OCI-LY7 (cell line): ENCODE results near the gene FREM3.

Experiments used
- CTCF ChIP-seq: fragments of 200-600 bp; sonication (generic); conservative IDR thresholded peaks from 2 replicates; pipeline ENCODE4 v1.5.1; 2014; ENCODE audit warnings: mild to moderate bottlenecking, antibody characterized with exemption, low read length, moderate library complexity, mixed read lengths
- EZH2phosphoT487 ChIP-seq: fragments of 200-600 bp; sonication (generic); IDR thresholded peaks from 2 replicates; pipeline ENCODE4 v1.6.1; 2018; ENCODE audit warnings: low read depth, borderline replicate concordance, mild to moderate bottlenecking, mixed run types, antibody characterized with exemption, low read length, moderate library complexity, mixed read lengths

- TF ChIP-seq CTCF (no peak), EZH2phosphoT487 (no peak)
These were observed 33.0 kb downstream of the FREM3 start for GRCh38 chr4:143667461-143667860.
